Natural killer cell treated with Interleukin-12 subunit alpha and Interleukin-12 subunit beta and Interleukin-15 and Interleukin-18, amount 100 ng/mL, for 72 hours (primary cell): ENCODE data around the gene FAM200B. TPM values are rescaled to one million over a fixed set of nuclear protein-coding genes. Genes with fewer than 3 reads are reported as not detected.

Experiments
- ATAC-seq, 2 donors: fragments of 150-1000 bp; cut with Tn5 transposase in 1 of 2; sonication (Bioruptor Pico), chemical (Tn5 transposase) in 1 of 2; 2 replicates each; pipeline ENCODE4 v1.10.0; 2021
- DNase-seq: peaks from one replicate; pipeline ENCODE4 v3.0.0; 2022; ENCODE audit warnings: low spot score
- H3K27ac Mint-ChIP-seq, 2 donors: 1 replicate in 1 of 2; 2 replicates in 1 of 2; pipeline ENCODE4 v1.8.0; 2022; ENCODE audit warnings: mixed read lengths in 2 of 2, mild to moderate bottlenecking in 1 of 2, moderate library complexity in 1 of 2
- H3K27me3 Mint-ChIP-seq, 2 donors: 1 replicate in 1 of 2; 2 replicates in 1 of 2; pipeline ENCODE4 v1.8.0; 2022; ENCODE audit warnings: mixed read lengths in 2 of 2
- H3K36me3 Mint-ChIP-seq: one replicate; pipeline ENCODE4 v1.8.0; 2022; ENCODE audit warnings: mixed read lengths
- H3K4me1 Mint-ChIP-seq, 2 donors: 1 replicate in 1 of 2; 2 replicates in 1 of 2; pipeline ENCODE4 v1.8.0; 2022; ENCODE audit warnings: low read depth in 2 of 2, mixed read lengths in 2 of 2, mild to moderate bottlenecking in 1 of 2
- H3K4me3 Mint-ChIP-seq: one replicate; pipeline ENCODE4 v1.8.0; 2022; ENCODE audit warnings: mixed read lengths
- H3K9me3 Mint-ChIP-seq: 2 replicates; pipeline ENCODE4 v1.8.0; 2022; ENCODE audit warnings: mixed read lengths
- total RNA-seq, 2 donors: library from RNA; stranded (reverse); gene quantifications; one replicate each; pipeline ENCODE4 v1.2.3, GENCODE V29; 2022

FAM200B gene
- total RNA-seq, 2 donors from 2014 or later, result 10.7 to 11.0 TPM

DNA sequence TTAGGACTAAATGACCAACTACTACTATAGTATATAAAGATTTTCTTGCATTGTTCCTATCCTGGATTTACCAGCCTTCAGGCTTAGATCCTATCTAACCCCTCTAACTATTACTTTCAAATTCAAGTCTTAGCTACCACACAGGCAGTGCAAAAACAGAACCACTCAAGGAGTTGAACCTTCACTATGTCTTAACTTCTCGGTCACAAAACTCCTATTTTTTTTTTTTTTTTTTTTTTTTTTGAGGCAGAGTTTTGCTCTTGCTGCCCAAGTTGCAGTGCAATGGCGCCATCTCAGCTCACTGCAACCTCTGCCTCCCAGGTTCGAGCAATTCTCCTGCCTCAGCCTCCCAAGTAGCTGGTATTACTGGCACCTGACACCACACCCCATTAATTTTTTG, 6.3 kb upstream of the FAM200B start:
- Mint-ChIP-seq H3K9me3 (no peaks in the 10 kb centered on the region), H3K27ac (peak overlapping the region in 1 of 2 donors; percentile 57), H3K4me3 (no peak overlapping the region), H3K4me1 (peaks cover 6 to 10% of the 10 kb centered on the region in 2 donors), H3K36me3 (no peaks in the 10 kb centered on the region), H3K27me3 (no peaks in the 10 kb centered on the region)
- DNase-seq (no peak), ATAC-seq (no peak)

DNA sequence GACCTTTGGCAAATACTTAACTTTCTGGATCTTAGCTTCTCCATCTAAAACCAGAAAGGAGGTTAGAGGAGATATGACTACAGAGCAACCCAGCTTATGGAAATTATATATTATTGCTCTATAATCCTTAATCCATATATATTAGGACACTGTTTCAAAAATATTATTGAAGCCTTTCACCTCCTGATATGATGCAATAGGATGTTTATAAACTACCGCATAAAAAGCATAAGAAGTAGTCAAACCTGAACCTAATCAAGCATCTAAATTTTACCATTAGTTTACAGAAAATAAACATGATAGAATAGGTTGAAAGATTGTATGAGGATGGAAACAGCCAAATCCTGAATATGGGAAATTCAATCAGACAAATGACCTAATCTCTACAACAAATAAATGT, 5.6 kb upstream of the FAM200B start:
- DNase-seq, result no peak
- Mint-ChIP-seq H3K27ac (peak overlapping the region in 1 of 2 donors; percentile 57), H3K4me3 (no peak overlapping the region), H3K4me1 (peaks cover 6 to 10% of the 10 kb centered on the region in 2 donors), H3K36me3 (no peaks in the 10 kb centered on the region), H3K27me3 (no peaks in the 10 kb centered on the region), H3K9me3 (no peaks in the 10 kb centered on the region)
- ATAC-seq, result no peak

DNA sequence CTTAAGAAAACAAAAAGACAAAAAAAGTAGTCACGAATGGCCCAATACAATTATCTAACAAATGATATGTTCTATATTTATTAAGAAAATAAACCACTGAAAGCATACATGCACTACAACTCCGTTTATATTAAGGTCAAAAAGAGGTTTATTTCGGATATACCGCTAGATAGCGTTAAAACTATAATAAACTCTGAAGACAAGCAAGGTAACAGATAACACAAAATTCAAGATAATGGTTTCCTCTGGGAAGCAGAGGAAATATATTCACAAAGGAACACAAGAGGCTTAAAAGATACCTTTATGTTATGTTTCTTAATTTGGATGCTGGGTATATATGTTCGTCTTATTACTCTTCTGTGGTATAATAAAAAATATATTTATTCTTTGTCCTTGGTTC, 4.7 kb upstream of the FAM200B start:
- Mint-ChIP-seq H3K36me3 (no peaks in the 10 kb centered on the region), H3K27me3 (no peaks in the 10 kb centered on the region), H3K4me3 (no peak overlapping the region), H3K27ac (no peak overlapping the region), H3K4me1 (peaks cover 13 to 19% of the 10 kb centered on the region in 2 donors), H3K9me3 (no peaks in the 10 kb centered on the region)
- no peak for DNase-seq
- no peak for ATAC-seq

DNA sequence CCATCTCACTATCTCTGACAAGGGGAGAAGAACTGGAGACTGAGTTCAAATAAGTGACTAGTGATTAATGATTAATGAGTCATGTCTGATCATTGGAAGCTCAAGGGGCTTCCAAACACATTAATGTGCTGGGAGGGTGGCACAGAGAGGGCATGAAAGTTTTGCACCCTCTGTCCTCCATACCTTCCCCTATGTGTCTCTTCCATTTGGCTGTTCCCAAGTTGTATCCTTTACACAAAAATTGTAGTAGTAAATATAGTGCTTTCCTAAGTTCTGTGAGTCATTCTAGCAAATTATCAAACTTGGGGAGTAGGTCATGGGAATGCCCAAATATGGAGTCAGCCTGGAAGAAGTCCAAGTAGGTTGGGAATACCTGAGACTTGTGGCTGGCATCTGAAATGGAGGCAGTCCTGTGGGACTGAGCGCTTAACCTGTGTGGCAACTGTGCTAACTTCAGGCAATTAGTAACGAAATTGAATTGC, 4.1 kb upstream of the FAM200B start:
- ATAC-seq (no peak), DNase-seq (no peak)
- Mint-ChIP-seq H3K36me3 (no peaks in the 10 kb centered on the region), H3K4me1 (peaks cover 19 to 25% of the 10 kb centered on the region in 2 donors), H3K27ac (no peak overlapping the region), H3K9me3 (no peaks in the 10 kb centered on the region), H3K4me3 (no peak overlapping the region), H3K27me3 (no peaks in the 10 kb centered on the region)

DNA sequence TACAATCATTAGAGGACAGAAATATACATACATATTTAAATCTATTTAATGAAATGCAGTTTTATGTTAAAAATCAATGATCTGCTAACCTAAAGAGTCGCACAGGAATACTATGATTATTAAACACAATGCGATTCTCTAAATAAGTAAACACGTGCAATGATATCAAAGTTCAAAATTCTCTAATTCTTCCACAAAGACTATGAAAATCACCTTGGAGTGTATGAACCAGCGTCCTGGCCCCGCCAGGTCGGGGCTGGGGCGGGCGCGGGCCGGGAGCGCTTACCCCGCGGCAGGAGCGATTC, 608 bp upstream of the FAM200B start:
- Mint-ChIP-seq H3K9me3 (no peaks in the 10 kb centered on the region), H3K27me3 (no peaks in the 10 kb centered on the region), H3K27ac (peak overlapping the region; percentile 98), H3K4me3 (peak overlapping the region; percentile 98), H3K4me1 (peaks cover 32 to 47% of the 10 kb centered on the region in 2 donors), H3K36me3 (no peaks in the 10 kb centered on the region)
- no peak for DNase-seq
- ATAC-seq, result no peak

DNA sequence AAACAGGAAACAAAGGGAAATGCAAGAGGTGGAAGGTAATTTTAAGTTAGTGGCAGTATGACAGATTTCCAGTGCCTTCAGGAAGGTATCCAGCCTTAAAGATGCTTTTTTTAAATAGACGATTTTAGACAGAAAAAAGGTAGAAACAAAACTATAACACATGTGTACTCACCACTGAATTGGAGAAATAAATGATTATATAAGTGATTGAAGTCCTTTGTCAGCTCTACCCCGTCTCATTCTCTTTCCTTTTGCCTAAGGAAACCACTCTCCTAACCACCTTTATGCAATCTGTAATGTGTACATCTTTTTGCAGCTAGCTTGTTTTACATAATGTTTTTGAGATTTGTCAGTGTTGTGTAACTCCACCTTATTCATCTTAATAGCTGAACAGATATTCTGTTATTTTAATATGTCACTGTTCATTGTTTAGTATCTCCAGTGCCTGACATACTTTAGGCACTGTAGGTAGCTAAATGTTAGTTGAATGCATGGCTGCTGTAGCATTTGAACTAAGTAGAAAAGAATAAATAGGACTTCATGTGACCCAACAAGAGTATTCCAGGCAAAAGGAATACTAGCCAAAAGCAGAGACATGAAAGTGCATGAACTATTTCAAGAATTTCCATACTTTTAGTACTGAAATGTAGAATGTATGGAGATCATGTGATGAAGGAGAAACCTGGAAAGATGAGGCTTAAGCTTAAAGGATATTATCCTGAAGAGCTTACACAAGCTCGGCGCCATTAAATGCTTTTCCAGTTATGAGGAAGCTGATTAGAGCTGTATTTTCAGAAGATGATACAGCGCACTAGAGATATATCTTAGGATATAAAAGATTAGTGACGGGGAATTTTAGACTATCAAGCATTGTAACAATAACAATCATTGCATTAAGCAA, 865 bp downstream of the FAM200B start:
- peak overlapping the region; percentile 98 for H3K4me3 Mint-ChIP-seq
- no peak for DNase-seq
- H3K9me3 Mint-ChIP-seq, result no peaks in the 10 kb centered on the region
- no peaks in the 10 kb centered on the region for H3K27me3 Mint-ChIP-seq
- H3K4me1 Mint-ChIP-seq, result peaks cover 32 to 47% of the 10 kb centered on the region in 2 donors
- ATAC-seq, result no peak
- H3K36me3 Mint-ChIP-seq, result peaks cover 3% of the 10 kb centered on the region
- H3K27ac Mint-ChIP-seq, result peak overlapping the region; percentile 98

DNA sequence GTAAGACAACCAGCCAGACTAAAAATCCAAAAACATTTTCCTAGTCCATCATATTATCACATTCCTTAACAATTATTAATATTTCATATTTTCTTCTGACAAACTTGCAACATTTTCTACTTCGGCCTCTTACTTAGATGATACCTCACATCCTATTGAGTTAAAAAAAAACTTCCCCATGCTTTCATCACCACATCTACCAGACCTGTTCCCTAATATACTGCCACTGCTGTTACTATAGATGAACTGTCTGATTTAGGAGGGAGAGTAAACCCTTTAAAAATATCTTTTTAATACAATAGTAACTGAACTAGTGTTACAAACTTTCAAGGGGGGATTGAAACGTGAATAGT, 1.5 kb downstream of the FAM200B start:
- H3K4me3 Mint-ChIP-seq, result peak overlapping the region; percentile 98

DNA sequence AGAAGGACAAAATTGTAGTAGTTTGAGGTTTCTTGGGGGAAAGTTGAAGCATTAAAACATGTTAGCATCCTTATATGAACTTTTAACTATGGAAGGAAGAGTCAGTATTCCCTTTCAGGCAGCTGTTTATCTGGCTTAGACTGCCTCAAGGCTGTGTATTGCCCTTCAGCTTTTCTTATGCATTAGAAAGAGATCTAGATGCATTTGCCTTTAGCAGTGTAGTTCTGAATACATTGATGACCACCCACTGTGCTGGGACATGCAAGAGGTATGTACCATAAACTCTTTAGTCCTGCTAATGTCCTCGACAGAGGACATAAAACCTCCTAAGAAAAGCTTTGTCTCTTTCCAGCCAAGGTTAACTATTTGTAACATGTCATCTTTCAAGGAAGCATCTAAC, 2.9 kb downstream of the FAM200B start:
- DNase-seq, result no peak
- H3K9me3 Mint-ChIP-seq, result no peaks in the 10 kb centered on the region
- no peak for ATAC-seq
- H3K27me3 Mint-ChIP-seq, result no peaks in the 10 kb centered on the region
- no peak overlapping the region for H3K4me3 Mint-ChIP-seq
- H3K4me1 Mint-ChIP-seq, result peaks cover 32 to 42% of the 10 kb centered on the region in 2 donors
- H3K27ac Mint-ChIP-seq, result no peak overlapping the region
- H3K36me3 Mint-ChIP-seq, result peaks cover 6% of the 10 kb centered on the region

More for the DNA sequence above, 1.5 kb downstream of the FAM200B start:
- DNase-seq (no peak), ATAC-seq (no peak)
- H3K27ac Mint-ChIP-seq, result peak overlapping the region in 1 of 2 donors; percentile 98
- H3K36me3 Mint-ChIP-seq, result peaks cover 6% of the 10 kb centered on the region
- H3K9me3 Mint-ChIP-seq, result no peaks in the 10 kb centered on the region
- no peaks in the 10 kb centered on the region for H3K27me3 Mint-ChIP-seq
- H3K4me1 Mint-ChIP-seq, result peaks cover 32 to 47% of the 10 kb centered on the region in 2 donors

DNA sequence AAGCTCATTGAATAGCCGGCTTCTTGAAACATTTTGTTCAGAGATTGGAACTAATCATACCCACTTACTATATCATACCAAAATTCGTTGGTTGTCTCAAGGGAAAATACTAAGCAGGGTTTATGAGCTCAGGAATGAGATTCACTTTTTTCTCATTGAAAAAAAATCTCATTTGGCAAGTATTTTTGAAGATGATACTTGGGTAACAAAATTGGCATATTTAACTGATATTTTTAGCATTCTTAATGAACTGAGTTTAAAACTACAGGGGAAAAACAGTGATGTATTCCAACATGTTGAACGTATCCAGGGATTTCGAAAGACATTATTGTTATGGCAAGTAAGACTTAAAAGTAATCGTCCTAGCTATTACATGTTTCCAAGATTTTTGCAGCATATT, 6.4 kb downstream of the FAM200B start:
- Mint-ChIP-seq H3K36me3 (peaks cover 6% of the 10 kb centered on the region), H3K4me3 (no peak overlapping the region), H3K27me3 (no peaks in the 10 kb centered on the region), H3K9me3 (no peaks in the 10 kb centered on the region), H3K4me1 (peaks cover 9 to 16% of the 10 kb centered on the region in 2 donors), H3K27ac (no peak overlapping the region)
- ATAC-seq, result no peak
- no peak for DNase-seq

DNA sequence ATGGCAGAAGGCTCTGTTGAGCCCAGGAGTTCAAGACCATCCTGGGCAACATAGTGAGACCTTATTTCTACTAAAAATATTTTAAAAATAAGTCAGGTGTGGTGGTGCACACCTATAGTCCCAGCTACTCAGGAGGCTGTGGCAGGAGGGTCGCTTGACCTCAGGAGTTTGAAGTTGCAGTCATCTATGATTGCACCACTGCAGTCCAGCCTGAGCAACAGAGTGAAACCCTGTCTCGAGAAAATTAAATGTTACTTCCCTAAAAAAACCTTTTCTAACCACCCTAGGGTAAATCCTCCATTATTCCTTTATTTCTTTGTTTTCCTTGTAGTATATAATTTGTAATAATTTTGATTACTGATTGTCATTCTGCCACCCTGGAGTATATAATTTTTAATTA, 7.9 kb downstream of the FAM200B start:
- no peaks in the 10 kb centered on the region for H3K27me3 Mint-ChIP-seq
- H3K36me3 Mint-ChIP-seq, result peaks cover 6% of the 10 kb centered on the region
- DNase-seq, result no peak
- no peaks in the 10 kb centered on the region for H3K9me3 Mint-ChIP-seq
- H3K4me3 Mint-ChIP-seq, result no peak overlapping the region
- H3K27ac Mint-ChIP-seq, result no peak overlapping the region
- no peak for ATAC-seq
- peaks cover 3 to 7% of the 10 kb centered on the region in 2 donors for H3K4me1 Mint-ChIP-seq

DNA sequence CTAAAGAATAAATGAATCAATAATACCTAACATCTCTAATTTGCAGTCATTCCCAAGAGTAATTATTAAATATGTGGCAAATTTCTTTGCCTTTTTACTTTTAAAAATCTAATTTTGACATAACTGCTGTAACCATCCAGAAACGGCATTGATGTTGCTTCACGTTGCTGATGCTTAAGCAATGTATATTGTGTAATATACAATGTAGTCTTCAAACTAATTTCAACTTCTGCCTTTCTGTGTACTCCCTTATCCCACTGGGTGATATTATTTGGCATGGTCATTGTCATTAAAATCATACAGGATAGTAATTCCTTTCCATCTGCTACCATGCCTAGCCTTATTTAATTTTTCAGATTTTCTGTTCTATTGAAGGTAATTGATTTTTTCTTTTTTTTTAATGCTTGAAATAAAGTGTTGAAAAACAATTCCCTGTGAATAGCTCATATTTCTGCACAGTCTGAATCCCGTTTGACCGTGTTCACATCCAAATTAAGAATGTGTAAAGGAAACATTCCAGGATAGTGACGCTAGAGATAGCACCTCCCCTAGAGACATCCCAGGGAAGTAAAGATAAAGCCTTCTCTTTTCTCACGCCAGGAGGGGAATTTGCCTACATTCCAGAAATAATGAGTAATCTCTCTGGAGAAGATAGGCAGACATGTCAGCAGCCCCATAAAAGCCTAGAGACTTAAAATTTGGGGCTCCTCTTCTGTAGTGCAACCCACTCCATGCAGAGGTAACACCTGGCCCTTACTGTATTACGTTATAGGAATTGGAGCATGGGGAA, 8.6 kb downstream of the FAM200B start:
- H3K36me3 Mint-ChIP-seq, result peaks cover 6% of the 10 kb centered on the region
- H3K4me1 Mint-ChIP-seq, result peaks cover under 1 to 3% of the 10 kb centered on the region in 2 donors
- H3K27ac Mint-ChIP-seq, result no peak overlapping the region
- H3K4me3 Mint-ChIP-seq, result no peak overlapping the region
- DNase-seq, result no peak
- H3K27me3 Mint-ChIP-seq, result no peaks in the 10 kb centered on the region
- H3K9me3 Mint-ChIP-seq, result no peaks in the 10 kb centered on the region
- ATAC-seq, result no peak

DNA sequence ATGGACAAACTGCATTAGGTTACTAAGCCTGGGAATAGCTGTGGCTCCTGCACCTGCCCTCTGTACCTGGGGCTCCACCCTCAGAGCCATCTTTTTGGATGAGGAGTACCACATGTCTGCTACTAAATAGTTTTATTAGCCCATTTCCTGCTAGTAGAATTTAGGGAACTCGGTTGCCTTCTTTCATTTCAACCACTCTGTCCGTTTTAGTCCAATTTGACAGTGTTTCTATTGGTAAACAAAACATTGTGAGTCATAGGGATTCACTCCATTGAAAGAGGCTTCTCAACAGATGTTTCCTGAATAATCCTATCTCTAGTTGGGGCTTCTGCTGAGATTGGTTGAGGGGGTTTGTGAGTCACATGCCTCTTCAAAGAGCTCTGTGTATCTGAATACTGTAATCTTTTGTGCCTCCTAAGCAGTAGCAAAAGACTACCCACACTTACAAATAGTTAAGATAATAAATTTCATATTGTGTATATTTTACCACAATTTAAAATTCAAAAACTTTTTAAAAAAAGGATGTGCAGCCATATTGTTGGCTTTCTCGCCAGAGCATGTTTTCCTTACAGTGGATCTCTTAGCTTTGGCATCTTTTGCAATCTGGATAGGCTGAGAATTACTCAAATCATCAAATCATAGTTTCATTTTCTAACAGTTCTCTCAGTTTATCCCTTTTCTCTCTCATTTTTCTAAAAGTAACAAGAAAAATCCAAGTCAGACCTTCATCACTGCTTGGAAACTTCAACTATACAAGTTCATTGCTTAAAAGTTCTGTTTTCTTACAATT, 9.9 kb downstream of the FAM200B start:
- ATAC-seq, result no peak
- no peaks in the 10 kb centered on the region for H3K27me3 Mint-ChIP-seq
- H3K4me3 Mint-ChIP-seq, result no peak overlapping the region
- no peaks in the 10 kb centered on the region for H3K4me1 Mint-ChIP-seq
- DNase-seq, result no peak
- H3K36me3 Mint-ChIP-seq, result peaks cover 6% of the 10 kb centered on the region
- no peaks in the 10 kb centered on the region for H3K9me3 Mint-ChIP-seq
- no peak overlapping the region for H3K27ac Mint-ChIP-seq

DNA sequence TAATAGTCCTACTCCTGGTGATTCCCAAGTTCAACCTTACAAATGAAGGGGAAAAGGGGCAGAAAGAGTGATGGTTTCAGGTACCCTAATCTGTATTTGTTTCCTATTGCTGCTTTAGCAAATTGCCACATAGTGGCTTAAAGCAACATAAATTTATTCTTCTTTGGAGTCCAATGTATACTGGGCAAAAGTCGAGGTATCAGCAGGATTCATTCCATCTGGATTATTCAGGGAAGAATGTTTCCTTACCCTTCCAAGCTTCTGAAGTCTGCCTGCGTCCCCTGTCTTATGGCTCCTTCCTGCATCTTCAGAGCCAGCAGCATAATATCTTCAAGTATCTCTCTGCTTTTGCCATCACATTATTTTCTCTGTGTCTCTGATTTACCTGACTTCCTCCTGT, 11.0 kb downstream of the FAM200B start:
- peaks cover 0 to 5% of the 10 kb centered on the region in 2 donors for H3K27me3 Mint-ChIP-seq
- no peak overlapping the region for H3K27ac Mint-ChIP-seq
- no peaks in the 10 kb centered on the region for H3K9me3 Mint-ChIP-seq
- no peak for ATAC-seq
- H3K4me1 Mint-ChIP-seq, result peaks cover 5% of the 10 kb centered on the region in 2 donors
- DNase-seq, result no peak
- peaks cover 2% of the 10 kb centered on the region for H3K36me3 Mint-ChIP-seq
- no peak overlapping the region for H3K4me3 Mint-ChIP-seq
